T-helper 1 cell (primary cell): ENCODE data around the gene COG4.
A peak's percentile ranks its signal among the peaks of the same experiment; 100 is the strongest.

Experiments
- DNase-seq, 5 donors: peaks; one replicate each; pipeline ENCODE4 v3.0.0-alpha.2; 2012 to 2020

Gene COG4

GRCh38 chr16:70526403-70526802 is 3.0 kb upstream of the COG4 start:
- no peak for DNase-seq

GRCh38 chr16:70524399-70524825 is 1.1 kb upstream of the COG4 start:
- peak in 3 of 5 donors; percentile 19 to 29 (median 21) for DNase-seq

DNA sequence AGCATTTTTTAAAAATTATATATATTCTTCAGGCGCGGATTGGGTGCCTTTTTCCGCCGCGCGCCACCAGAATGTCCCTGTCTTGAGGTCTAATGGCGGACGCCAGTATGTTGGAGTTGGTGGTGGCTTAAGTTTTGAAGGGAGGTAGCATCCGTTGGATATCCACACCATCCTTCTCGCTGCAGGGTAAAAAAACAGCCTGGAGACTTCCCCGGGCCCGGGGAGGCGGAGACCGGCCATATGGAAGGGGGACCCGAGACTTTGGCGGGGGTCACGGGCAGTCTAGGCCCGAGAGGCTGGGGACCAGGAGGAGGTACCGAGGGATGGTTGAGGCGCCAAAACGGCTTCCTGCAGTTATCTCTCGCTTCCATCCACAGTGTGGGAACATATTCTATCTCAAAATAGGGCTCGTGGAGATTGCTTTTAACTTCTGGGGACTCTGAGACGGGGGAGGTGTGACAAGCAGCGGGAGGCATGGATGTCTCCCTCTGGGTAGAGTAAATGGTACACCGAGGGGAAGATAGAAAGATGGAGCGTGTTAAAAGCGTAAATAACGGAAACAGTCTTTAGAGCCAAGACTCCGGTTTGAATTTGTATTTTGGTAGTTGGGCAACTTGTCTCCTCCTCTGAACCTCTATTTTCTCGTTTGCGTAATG is 517 bp upstream of the COG4 start, which contains the start of gene SF3B3:
SF3B3 (plus strand) TSS at position 74 of the 656 bp plus-strand sequence. CDS start 2,841 bp downstream, outside the sequence.
- peak in 3 of 5 donors; percentile 46 to 75 (median 59) for DNase-seq

- DNase-seq: peak in 1 of 5 donors; percentile 56
Measured at GRCh38 chr16:70522216-70523075, 908 bp downstream of the COG4 start.

DNA sequence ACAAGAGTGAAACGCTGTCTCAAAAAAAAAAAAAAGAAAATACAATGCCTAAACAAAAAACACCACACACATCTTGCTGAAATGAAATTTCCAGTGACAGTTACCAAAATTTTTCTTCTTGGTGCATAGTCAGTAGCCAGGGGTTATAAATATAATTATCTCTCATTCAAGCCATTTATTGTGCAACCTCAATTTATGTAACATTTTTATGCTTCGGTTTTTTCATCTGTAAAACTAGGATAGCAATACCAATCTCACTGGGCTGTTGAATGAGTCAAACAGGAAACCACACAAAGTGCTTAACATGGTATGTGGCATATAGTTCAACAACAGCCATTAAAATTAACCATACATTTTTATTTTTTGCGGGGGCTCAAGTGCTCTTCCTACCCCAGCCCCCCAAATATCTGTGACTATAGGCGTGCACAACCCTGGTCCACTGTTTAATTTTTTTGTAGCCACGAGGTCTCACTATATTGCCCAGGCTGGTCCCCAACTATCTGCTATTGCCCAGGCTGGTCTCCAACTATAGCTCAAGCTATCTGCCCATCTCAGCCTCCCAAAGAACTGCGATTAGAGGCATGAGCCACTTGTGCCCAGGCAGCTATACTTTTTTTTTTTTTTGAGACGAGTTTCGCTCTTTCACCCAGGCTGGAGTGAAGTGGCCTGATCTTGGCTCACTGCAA is 2.6 kb downstream of the COG4 start:
- peak in 1 of 5 donors; percentile 77 for DNase-seq

- DNase-seq: no peak
Measured at GRCh38 chr16:70512456-70512855, 10.9 kb downstream of the COG4 start.

- no peak for DNase-seq
Measured at GRCh38 chr16:70511833-70512232, 11.5 kb downstream of the COG4 start.

- DNase-seq: no peak
Measured at GRCh38 chr16:70510216-70510615, 13.1 kb downstream of the COG4 start.

DNA sequence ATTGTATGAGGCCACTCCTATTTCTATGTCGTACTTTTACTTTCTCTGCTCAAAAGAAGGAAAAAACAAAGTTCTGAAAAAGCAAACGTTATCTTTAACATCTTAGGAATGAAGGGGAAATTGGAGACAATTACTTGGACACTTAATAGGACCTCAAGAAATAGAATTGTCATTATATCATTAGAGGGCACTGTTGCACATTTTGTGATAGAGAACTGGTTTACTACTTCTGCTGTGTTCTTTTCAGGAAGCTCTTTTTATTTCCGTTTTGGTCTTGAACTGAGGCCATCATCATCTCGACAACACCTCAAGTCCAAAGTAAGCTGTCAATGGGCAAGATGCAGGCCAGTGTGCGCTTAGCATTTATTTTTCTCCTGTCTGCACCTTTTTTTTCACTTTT is 14.6 kb downstream of the COG4 start:
- DNase-seq: peak in 1 of 5 donors; percentile 50

DNA sequence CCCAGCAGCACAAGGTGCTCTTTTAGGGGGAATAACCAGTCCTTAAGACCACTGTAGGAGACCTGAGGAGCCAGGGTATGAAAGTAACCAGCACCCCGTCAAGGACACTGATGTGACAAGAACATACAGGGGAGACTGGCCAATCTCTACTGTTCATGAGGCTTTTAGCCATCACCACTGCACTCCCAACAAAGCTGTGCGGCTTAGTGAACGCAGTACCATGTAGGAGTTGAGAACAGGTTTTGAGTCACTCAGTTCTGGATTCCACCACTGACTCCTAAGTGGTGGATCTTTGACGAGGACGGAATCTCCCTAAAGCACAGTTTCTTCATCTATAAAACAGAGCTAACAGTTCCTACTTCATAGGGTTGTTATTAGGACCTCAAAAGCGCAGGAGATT is 26.8 kb downstream of the COG4 start:
- no peak for DNase-seq

- DNase-seq: no peak
Measured at GRCh38 chr16:70495425-70496182, 27.8 kb downstream of the COG4 start.

DNA sequence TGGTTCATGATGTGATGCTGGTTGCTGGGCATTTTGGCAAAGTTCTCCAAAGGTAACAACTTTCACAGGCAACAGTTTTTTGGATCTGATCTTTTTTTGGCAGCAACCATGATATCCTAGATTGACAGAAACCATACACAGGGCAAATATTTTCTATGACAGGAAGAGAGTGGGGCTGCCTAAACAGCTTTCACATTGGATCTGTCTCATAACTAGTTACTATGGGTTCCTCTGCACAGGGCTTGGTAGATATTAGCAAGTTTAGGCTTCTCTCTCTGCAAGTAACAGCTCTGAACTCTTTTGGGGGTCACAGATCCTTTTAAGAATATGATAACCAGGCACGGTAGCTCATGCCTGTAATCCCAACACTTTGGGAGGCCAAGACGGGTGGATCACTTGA is 28.6 kb downstream of the COG4 start:
- DNase-seq: no peak

- peak in 1 of 5 donors; percentile 31 for DNase-seq
Measured at GRCh38 chr16:70494202-70494770, 29.1 kb downstream of the COG4 start.

- no peak for DNase-seq
Measured at GRCh38 chr16:70493802-70494201, 29.6 kb downstream of the COG4 start.

DNA sequence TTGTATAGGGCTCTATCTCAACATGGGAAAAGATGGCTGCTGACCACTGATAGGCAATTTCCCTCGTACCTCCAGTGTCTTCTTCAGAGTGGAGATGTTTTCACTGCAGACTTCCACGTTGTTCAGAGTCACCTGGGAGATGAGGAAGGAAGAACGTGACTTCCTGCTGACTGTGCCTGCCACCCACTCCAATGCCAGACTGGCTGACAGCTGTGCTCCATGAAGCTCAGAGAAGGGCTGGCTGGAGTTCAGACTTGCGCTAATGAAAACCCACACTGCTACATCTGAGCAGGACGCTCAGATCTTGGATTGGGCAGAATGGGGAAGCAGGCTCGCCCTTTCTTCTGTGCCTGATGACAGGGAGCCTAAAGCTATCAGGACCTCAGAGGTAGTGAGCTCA is 33.1 kb downstream of the COG4 start:
- DNase-seq: no peak

GRCh38 chr16:70484867-70485266 is 38.5 kb downstream of the COG4 start:
- no peak for DNase-seq

- DNase-seq: no peak
Measured at GRCh38 chr16:70483426-70483825, 39.9 kb downstream of the COG4 start.

DNA sequence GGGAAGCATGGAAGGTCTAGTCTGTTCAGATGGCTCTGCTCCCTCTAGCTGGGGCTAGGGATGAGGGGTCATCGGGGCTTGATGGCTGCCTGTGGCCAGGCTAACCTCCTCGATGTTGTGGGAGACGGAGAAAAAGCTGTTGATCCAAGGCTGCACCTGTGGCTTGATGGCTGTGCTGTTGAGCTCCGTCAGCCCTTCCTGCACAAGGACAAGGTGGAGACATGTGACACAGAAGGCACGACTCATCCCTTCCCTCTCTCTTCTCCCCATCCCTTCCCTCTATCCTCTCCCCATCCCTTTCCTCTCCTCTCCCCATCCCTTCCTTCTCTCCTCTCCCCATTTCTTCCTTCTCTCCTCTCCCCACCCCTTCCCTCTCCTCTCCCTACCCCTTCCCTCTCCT is 40.7 kb downstream of the COG4 start:
- DNase-seq: no peak

GRCh38 chr16:70481929-70482536 is 41.3 kb downstream of the COG4 start:
- DNase-seq: no peak

DNA sequence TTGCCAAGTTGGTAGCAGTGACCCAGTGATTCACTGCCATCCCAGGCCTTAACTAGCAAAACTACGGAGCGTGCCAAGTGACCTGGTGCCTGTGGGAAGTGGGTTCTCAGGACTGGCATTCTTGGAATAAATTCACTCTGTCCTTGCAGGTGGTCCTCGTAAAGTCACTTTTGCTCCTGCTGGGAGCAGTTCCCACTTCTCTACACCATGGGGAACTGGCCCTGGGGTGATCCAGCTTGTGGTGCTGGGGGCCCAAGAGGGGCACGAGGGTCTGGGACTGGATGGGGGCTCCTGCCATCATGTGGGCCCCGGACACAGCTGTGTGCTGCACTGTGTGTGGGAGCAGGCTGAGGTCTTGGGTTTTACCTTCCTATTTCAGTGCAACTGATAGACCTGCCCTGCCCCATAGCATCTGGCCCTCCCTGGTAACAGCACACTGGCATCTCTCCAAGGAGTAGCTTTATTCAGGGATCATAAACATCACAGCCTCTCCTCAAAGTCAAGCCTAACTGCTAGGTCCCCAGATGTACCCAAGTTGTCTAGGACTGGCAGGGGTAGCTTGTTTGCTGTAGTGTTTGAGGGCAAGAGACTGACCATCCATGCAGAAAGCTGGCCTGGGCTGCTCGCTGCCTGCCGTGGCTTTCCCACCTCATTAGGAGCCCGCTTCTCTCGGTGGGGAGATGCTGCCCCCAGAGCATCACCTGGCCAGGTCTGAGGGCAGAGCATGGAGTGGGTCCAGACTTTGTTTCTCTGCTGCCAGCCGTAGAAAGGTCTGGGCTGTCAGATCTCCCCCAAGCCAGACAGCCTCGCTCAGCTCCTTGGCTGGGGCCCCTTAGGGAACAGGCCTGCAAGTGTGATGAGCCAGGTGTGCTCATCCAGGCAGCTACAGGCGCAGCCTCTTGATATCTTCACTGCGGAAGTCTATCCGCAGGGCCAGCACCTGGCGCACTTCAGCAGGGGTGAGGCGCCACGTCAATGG is 42.9 kb downstream of the COG4 start:
- DNase-seq: no peak
